Natural killer cell (primary cell): Measurements from ENCODE around the gene TTC7B. TPM values are rescaled to one million over a fixed set of nuclear protein-coding genes. Genes with fewer than 3 reads are reported as not detected.

Experiments
- ATAC-seq, 3 donors: fragments of 150-1000 bp in 2 of 3; fragments of 200-7000 bp in 1 of 3; cut with Tn5 transposase; 1 replicate in 1 of 3; 2 replicates in 2 of 3; pipeline ENCODE4 v1.10.0; 2021; ENCODE audit warnings: mild to moderate bottlenecking in 2 of 3, moderate library complexity in 2 of 3
- DNase-seq, 2 donors: peaks; one replicate each; pipeline versions ENCODE4 v3.0.0 to v3.0.0-alpha.2; 2013 to 2021; ENCODE audit warnings: mixed read lengths in 1 of 2
- H3K27ac ChIP-seq: one replicate; pipeline ENCODE4 v1.5.1; 2013; ENCODE audit warnings: mild to moderate bottlenecking, low read length
- H3K27me3 ChIP-seq: one replicate; pipeline ENCODE4 v1.6.1; 2013; ENCODE audit warnings: low read length; ENCODE audit not compliant: control insufficient read depth, insufficient read depth
- H3K36me3 ChIP-seq: one replicate; pipeline ENCODE4 v1.6.1; 2013; ENCODE audit warnings: low read length; ENCODE audit not compliant: control insufficient read depth, insufficient read depth
- H3K4me1 ChIP-seq: one replicate; pipeline ENCODE4 v1.6.1; 2013; ENCODE audit warnings: low read length; ENCODE audit not compliant: control insufficient read depth, insufficient read depth
- H3K4me3 ChIP-seq: one replicate; pipeline ENCODE4 v1.5.1; 2013; ENCODE audit warnings: low read length
- H3K9me3 ChIP-seq: one replicate; pipeline ENCODE4 v1.6.1; 2013; ENCODE audit warnings: low read length; ENCODE audit not compliant: control insufficient read depth, insufficient read depth
- H3K27ac Mint-ChIP-seq, 2 donors: one replicate each; pipeline ENCODE4 v1.8.0; 2022; ENCODE audit warnings: mild to moderate bottlenecking in 2 of 2, mixed read lengths in 2 of 2, moderate library complexity in 1 of 2
- H3K27me3 Mint-ChIP-seq, 2 donors: one replicate each; pipeline ENCODE4 v1.8.0; 2022; ENCODE audit warnings: low read depth in 2 of 2, mixed read lengths in 2 of 2
- H3K36me3 Mint-ChIP-seq: one replicate; pipeline ENCODE4 v1.8.0; 2022; ENCODE audit warnings: mixed read lengths
- H3K4me1 Mint-ChIP-seq, 2 donors: one replicate each; pipeline ENCODE4 v1.8.0; 2022; ENCODE audit warnings: mixed read lengths in 2 of 2
- H3K4me3 Mint-ChIP-seq: one replicate; pipeline ENCODE4 v1.8.0; 2022; ENCODE audit warnings: mild to moderate bottlenecking, moderate library complexity, mixed read lengths
- H3K9me3 Mint-ChIP-seq, 2 donors: one replicate each; pipeline ENCODE4 v1.8.0; 2022; ENCODE audit warnings: mixed read lengths in 2 of 2
- WGBS: methylation state at CpG from one replicate; pipeline ENCODE4 v1.1.7; 2013; ENCODE audit warnings: missing lambda C conversion rate; ENCODE audit not compliant: insufficient coverage; 5-methylcytosine and 5-hydroxymethylcytosine counted together
- intact Hi-C: fragments of 100-400 bp; cut with micrococcal nuclease; formaldehyde crosslinking; loops from one replicate; pipeline ENCODE4 v1.14.2; 2022
- total RNA-seq, 4 donors: library from RNA; stranded (reverse); fragments of 120-200 nt in 1 of 4; gene quantifications; one replicate each; pipeline versions ENCODE4 v1.2.3 to v1.2.4, GENCODE V29; 2013 to 2022
- TF ChIP-seq, protein P1 (sequence below): fragments of 200-600 bp; IDR thresholded peaks from one replicate; pipeline ENCODE4 v1.8.0; 2022; ENCODE audit warnings: antibody characterized with exemption

Gene TTC7B
- total RNA-seq, 3 donors from 2014 or later (not counting 1 experiment from before 2014, with no cell fraction given) = 1.7 to 17.2 (median 5.9) TPM

DNA sequence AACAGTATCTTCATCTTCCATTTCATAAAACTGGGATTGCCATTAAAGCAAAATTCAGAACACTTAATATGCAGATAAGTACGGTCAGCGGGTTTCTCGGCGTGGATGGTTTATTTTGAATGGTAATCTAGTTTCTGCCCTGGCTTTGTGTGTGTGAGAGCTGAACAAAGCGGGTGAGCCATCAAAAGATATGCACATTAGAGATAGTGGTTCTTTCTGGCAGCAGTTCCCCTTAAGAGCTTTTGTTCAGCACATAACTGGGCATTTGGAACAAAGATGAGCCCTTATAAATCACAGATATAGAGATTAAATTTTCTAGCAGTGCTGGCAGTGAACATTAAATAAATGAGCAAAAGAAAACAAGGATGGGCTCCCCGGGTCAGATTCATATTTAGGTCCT, 211.9 kb downstream of the TTC7B start:
- DNase-seq = no peak
- TF ChIP-seq, protein P1, sequence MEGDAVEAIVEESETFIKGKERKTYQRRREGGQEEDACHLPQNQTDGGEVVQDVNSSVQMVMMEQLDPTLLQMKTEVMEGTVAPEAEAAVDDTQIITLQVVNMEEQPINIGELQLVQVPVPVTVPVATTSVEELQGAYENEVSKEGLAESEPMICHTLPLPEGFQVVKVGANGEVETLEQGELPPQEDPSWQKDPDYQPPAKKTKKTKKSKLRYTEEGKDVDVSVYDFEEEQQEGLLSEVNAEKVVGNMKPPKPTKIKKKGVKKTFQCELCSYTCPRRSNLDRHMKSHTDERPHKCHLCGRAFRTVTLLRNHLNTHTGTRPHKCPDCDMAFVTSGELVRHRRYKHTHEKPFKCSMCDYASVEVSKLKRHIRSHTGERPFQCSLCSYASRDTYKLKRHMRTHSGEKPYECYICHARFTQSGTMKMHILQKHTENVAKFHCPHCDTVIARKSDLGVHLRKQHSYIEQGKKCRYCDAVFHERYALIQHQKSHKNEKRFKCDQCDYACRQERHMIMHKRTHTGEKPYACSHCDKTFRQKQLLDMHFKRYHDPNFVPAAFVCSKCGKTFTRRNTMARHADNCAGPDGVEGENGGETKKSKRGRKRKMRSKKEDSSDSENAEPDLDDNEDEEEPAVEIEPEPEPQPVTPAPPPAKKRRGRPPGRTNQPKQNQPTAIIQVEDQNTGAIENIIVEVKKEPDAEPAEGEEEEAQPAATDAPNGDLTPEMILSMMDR = no peak
- 96% methylated on average over 6 of the region's 6 CpGs for WGBS
- Histone ChIP-seq H3K9me3 (no peaks in the 10 kb centered on the region), H3K27ac (no peak overlapping the region), H3K4me3 (no peak overlapping the region), H3K36me3 (no peaks in the 10 kb centered on the region), H3K27me3 (no peaks in the 10 kb centered on the region), H3K4me1 (peaks cover 4% of the 10 kb centered on the region)
- Mint-ChIP-seq H3K9me3 (no peaks in the 10 kb centered on the region), H3K27me3 (peaks cover 21 to 60% of the 10 kb centered on the region in 2 donors), H3K4me3 (no peak overlapping the region), H3K27ac (no peak overlapping the region), H3K36me3 (no peaks in the 10 kb centered on the region), H3K4me1 (no peaks in the 10 kb centered on the region)
- no peak for ATAC-seq
- intact Hi-C loops = no loop called here

DNA sequence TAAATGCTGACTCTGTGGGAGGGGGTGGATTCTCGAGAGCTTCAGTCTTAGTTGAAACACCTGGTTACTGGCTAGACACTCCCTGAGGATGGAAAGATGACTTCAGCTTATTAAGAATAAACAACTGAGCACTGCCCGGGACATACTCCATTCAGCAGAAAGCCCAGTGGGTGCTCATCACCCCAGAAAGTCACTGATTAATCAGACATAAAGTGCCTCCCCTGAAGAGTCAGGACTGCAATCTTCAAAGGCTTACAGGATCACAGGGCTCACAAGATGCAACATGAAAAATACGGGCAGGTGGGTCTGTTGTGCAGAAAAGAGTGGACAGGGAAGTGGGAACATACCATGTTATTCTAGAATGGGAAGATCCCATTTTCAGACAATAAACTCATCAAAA, 212.4 kb downstream of the TTC7B start:
- no peak for DNase-seq
- Histone ChIP-seq H3K36me3 (no peaks in the 10 kb centered on the region), H3K4me1 (peaks cover 1% of the 10 kb centered on the region), H3K27ac (no peak overlapping the region), H3K9me3 (no peaks in the 10 kb centered on the region), H3K27me3 (no peaks in the 10 kb centered on the region), H3K4me3 (no peak overlapping the region)
- WGBS = 100% methylated on average over 2 of the region's 3 CpGs
- intact Hi-C loops = no loop called here
- H3K4me1 Mint-ChIP-seq = no peaks in the 10 kb centered on the region
- ATAC-seq = no peak
- TF ChIP-seq, protein P1 = no peak
- H3K27ac Mint-ChIP-seq = no peak overlapping the region
- no peaks in the 10 kb centered on the region for H3K9me3 Mint-ChIP-seq
- H3K27me3 Mint-ChIP-seq = peaks cover 21 to 60% of the 10 kb centered on the region in 2 donors
- no peak overlapping the region for H3K4me3 Mint-ChIP-seq
- no peaks in the 10 kb centered on the region for H3K36me3 Mint-ChIP-seq

DNA sequence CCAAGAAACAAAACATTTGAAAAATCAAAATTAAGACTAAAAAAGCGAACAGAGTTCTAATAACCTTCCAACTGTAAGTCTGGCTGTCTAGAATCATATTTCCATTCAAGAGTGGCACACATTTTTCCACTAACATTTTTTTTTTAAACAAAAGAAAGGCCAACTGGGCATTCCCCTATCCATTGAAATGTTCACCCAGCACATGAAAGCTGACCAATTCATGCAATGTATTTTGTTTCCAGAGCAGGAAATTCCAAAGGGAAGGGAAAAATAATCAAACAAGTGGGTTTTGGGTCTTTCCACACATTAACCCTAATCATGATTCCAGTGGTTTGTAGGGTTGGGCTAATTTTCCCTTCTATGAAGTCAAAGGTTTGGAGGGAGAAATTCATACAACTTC, 212.9 kb downstream of the TTC7B start:
- DNase-seq (no peak), ATAC-seq (no peak)
- Mint-ChIP-seq H3K4me1 (no peaks in the 10 kb centered on the region), H3K9me3 (no peaks in the 10 kb centered on the region), H3K36me3 (no peaks in the 10 kb centered on the region), H3K4me3 (no peak overlapping the region), H3K27me3 (peaks cover 21 to 58% of the 10 kb centered on the region in 2 donors), H3K27ac (no peak overlapping the region)
- Histone ChIP-seq H3K27ac (no peak overlapping the region), H3K9me3 (no peaks in the 10 kb centered on the region), H3K27me3 (no peaks in the 10 kb centered on the region), H3K4me3 (no peak overlapping the region), H3K36me3 (no peaks in the 10 kb centered on the region), H3K4me1 (no peaks in the 10 kb centered on the region)
- TF ChIP-seq, protein P1 = no peak
- 65% methylated on average over 1 of the region's 1 CpG for WGBS
- intact Hi-C loops = no loop called here

DNA sequence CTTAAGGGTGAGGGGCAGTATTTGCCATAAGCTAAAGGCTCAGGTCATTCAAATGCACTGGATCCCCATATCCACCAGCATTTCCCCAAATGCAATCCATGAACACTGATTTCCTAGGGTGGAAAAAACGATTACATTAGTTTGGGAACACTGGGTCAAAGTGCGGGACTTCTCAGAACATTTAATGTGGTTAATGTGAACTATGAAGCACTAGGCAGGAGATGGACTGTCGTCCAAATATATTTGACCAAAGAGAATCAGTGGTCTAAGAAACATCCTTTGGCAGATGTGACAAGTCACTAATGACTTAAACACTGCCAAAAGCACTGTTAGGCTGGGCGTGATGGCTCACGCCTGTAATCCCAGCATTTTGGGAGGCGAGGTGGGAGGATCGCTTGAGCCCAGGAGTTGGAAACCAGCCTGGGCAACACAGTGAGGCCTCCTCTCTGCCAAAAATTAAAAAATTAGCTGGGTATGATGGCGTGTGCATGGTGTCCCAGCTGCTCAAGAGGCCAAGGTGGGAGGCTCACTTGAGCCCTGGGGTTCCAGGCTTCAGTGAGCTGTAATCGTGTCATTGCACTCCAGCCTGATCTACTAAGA, 214.0 kb downstream of the TTC7B start:
- no peaks in the 10 kb centered on the region for H3K9me3 Mint-ChIP-seq
- ATAC-seq (no peak), DNase-seq (no peak)
- H3K4me1 Mint-ChIP-seq = no peaks in the 10 kb centered on the region
- no peaks in the 10 kb centered on the region for H3K36me3 Mint-ChIP-seq
- no peak overlapping the region for H3K27ac Mint-ChIP-seq
- no peak overlapping the region for H3K4me3 ChIP-seq
- H3K4me3 Mint-ChIP-seq = no peak overlapping the region
- no peaks in the 10 kb centered on the region for H3K4me1 ChIP-seq
- peaks cover 21 to 48% of the 10 kb centered on the region in 2 donors for H3K27me3 Mint-ChIP-seq
- H3K27ac ChIP-seq = no peak overlapping the region
- no peaks in the 10 kb centered on the region for H3K27me3 ChIP-seq
- intact Hi-C loops = no loop called here
- TF ChIP-seq, protein P1 = no peak
- H3K36me3 ChIP-seq = no peaks in the 10 kb centered on the region
- no peaks in the 10 kb centered on the region for H3K9me3 ChIP-seq
- 87% methylated on average over 9 of the region's 9 CpGs for WGBS
